ENCODE results near the gene C11orf52. TPM values are rescaled to one million over a fixed set of nuclear protein-coding genes. Genes with fewer than 3 reads are reported as not detected.
A peak's percentile ranks its signal among the peaks of the same experiment; 100 is the strongest.

C11orf52 gene
- total and polyA plus RNA-seq, 2 of the 13 experiments (the other 11 are each of a cell fraction or from before 2014, with no cell fraction given): 7.4 to 11.0 TPM

GRCh38 chr11:111870886-111871692, 47.6 kb upstream of the C11orf52 start, which contains the start of gene ALG9 (continued):
- TF ChIP-seq ZGPAT (CRISPR knock-in tag; IDR thresholded peaks at IDR 0.05) (no peak; the same call in 1 of the 2 replicates), ZNF546 (CRISPR knock-in tag; conservative IDR thresholded peaks at IDR 0.05) (no peak), ZNF10 (CRISPR knock-in tag; IDR thresholded peaks at IDR 0.05; ENCODE audit: borderline replicate concordance, low read depth) (no peak), ZNF318 (CRISPR knock-in tag; IDR thresholded peaks at IDR 0.05) (0 out of 2 replicates have a peak, but pooled peaks have one; percentile 43), ZNF530 (CRISPR knock-in tag; IDR thresholded peaks at IDR 0.05; ENCODE audit: low read depth) (no peak), NFKBIZ (CRISPR knock-in tag; IDR thresholded peaks at IDR 0.05) (no peak), CHD2 (IDR thresholded peaks at IDR 0.05; ENCODE audit: low read depth, low read length) (no peak), BHLHE40 (IDR thresholded peaks at IDR 0.05; ENCODE audit: low read length) (no peak), ZSCAN25 (CRISPR knock-in tag; IDR thresholded peaks at IDR 0.05) (peak; percentile 16; the same call in 1 of the 2 replicates), ZKSCAN1 (IDR thresholded peaks at IDR 0.05; ENCODE audit: low read length) (no peak), ZNF839 (CRISPR knock-in tag; IDR thresholded peaks at IDR 0.05; ENCODE audit: borderline replicate concordance) (no peak), IKZF5 (CRISPR knock-in tag; IDR thresholded peaks at IDR 0.05) (no peak), ZNF143 (CRISPR knock-in tag; IDR thresholded peaks at IDR 0.05) (no peak), GMEB1 (CRISPR knock-in tag; IDR thresholded peaks at IDR 0.05; ENCODE audit: borderline replicate concordance) (peak; percentile 78)
